ENCODE data around the gene VSIG1.
A peak's percentile ranks its signal among the peaks of the same experiment; 100 is the strongest.

The VSIG1 gene

GRCh38 chrX:108068121-108068520, 23.3 kb downstream of the VSIG1 start:
- no peak for DNase-seq

GRCh38 chrX:108070891-108071290, 26.0 kb downstream of the VSIG1 start:
- DNase-seq: no peak

GRCh38 chrX:108071578-108071977, 26.7 kb downstream of the VSIG1 start:
- DNase-seq: no peak

GRCh38 chrX:108072746-108073145, 27.9 kb downstream of the VSIG1 start:
- no peak for DNase-seq

GRCh38 chrX:108081110-108081509, 36.2 kb downstream of the VSIG1 start:
- DNase-seq: no peak

GRCh38 chrX:108087792-108088191, 42.9 kb downstream of the VSIG1 start:
- DNase-seq: no peak

- DNase-seq: no peak
These were observed 43.6 kb downstream of the VSIG1 start for GRCh38 chrX:108088511-108088910.

GRCh38 chrX:108090491-108091263, 45.8 kb downstream of the VSIG1 start:
- no peak for DNase-seq

- peak; percentile 73 for DNase-seq
These were observed 46.5 kb downstream of the VSIG1 start, which contains the start of the genes ATG4A and PSMD10 for GRCh38 chrX:108091264-108091877. Gene ATG4A, plus strand, starts transcription at chrX:108091778. Its CDS starts 49 bp downstream, at chrX:108091827. Gene PSMD10, minus strand, starts transcription at chrX:108091542. Its CDS starts 22 bp downstream, at chrX:108091520.

GRCh38 chrX:108091878-108092291, 47.0 kb downstream of the VSIG1 start:
- no peak for DNase-seq

GRCh38 chrX:108097380-108097779, 52.5 kb downstream of the VSIG1 start:
- DNase-seq: no peak

GRCh38 chrX:108105473-108105872, 60.6 kb downstream of the VSIG1 start:
- DNase-seq: no peak

- no peak for DNase-seq
These were observed 69.7 kb downstream of the VSIG1 start for GRCh38 chrX:108114541-108114940.

GRCh38 chrX:108117988-108118387, 73.1 kb downstream of the VSIG1 start:
- DNase-seq: no peak

GRCh38 chrX:108121291-108121690, 76.4 kb downstream of the VSIG1 start:
- no peak for DNase-seq

GRCh38 chrX:108122748-108123147, 77.9 kb downstream of the VSIG1 start:
- DNase-seq: no peak

GRCh38 chrX:108123591-108124366, 78.9 kb downstream of the VSIG1 start:
- DNase-seq: no peak

- DNase-seq: no peak
These were observed 81.8 kb downstream of the VSIG1 start for GRCh38 chrX:108126661-108127060.

- no peak for DNase-seq
These were observed 82.3 kb downstream of the VSIG1 start for GRCh38 chrX:108127152-108127551.

Measured in NCI-H1417 treated with DMSO at 0.1 percent for 48 hours (cell line).